ENCODE measurements around the gene POLRMT. TPM values are rescaled to one million over a fixed set of nuclear protein-coding genes. Genes with fewer than 3 reads are reported as not detected.

POLRMT gene
- total RNA-seq, 2 donors from 2014 or later: 55.0 to 104 TPM

DNA sequence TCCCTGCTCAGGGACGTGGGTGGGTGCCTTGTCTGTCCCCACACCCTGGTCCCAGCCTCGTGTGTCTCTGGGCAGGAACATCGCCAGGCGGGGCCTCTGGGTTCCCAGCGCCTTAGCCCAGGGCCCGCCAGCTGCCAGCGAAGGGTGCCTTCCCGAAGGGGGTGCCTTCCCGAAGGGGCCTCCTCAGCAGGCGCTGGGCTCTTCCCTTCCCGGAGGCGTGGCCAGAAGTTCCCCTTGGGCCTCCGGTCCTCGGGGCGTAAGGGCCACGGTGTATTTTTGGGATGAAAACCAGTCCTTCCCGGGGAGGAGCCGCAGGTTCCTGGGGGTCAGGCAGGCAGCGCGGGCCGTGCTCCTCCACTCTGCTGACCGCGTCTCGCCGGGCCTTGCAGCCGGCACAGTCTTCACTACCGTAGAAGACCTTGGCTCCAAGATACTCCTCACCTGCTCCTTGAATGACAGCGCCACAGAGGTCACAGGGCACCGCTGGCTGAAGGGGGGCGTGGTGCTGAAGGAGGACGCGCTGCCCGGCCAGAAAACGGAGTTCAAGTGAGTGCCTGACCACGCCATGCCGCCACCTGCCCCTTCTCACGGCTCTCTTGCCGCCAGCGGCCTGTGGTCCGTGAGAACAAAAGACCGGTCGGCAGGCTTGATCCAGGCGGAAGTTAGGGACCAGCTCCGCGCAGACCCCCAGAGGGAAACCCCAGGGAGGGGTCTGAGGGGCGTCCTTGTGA, 54.1 kb downstream of the POLRMT start:
- Mint-ChIP-seq H3K27ac (no peak overlapping the region), H3K27me3 (no peaks in the 10 kb centered on the region), H3K4me3 (no peak overlapping the region), H3K9me3 (no peaks in the 10 kb centered on the region), H3K36me3 (no peaks in the 10 kb centered on the region), H3K4me1 (ENCODE audit: low read depth in 2 of 2) (peaks cover 12 to 17% of the 10 kb centered on the region in 2 donors)
- DNase-seq (ENCODE audit: low spot score): no peak
- no peak for ATAC-seq

DNA sequence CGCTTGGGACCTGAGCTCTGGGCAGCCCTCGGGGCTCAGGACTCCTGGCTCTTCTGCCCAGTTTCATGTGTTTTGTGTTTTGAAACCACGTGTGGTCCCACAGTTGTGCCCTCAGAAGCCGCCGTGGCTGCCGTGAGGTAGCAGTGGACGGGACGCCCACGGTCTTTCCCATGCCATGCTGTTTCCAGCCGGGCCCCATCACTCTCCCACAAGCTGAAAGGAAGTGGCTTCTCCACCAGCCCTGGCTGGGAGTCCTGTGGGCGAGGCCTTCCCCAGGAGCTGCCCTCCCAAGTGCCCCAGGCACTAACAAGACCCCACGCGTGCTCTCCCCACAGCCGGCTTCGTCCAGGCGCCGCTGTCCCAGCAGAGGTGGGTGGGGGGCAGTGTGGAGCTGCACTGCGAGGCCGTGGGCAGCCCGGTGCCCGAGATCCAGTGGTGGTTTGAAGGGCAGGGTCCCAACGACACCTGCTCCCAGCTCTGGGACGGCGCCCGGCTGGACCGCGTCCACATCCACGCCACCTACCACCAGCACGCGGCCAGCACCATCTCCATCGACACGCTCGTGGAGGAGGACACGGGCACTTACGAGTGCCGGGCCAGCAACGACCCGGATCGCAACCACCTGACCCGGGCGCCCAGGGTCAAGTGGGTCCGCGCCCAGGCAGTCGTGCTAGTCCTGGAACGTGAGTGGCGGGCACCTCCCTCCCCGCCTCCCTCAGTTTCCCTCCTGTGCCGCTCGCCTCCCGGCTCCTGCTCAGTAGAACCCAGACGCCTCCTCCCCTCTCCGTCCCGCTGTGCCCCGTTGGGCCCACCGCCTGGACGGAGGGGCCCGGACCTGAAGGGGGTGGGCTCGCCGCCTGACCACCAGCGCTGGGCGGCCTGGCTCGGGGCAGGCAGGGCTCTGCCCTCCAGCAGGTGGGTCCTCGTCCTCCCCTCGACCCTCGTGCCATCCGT, 55.6 kb downstream of the POLRMT start:
- no peak overlapping the region for H3K4me3 Mint-ChIP-seq
- no peak overlapping the region for H3K27ac Mint-ChIP-seq
- ATAC-seq: no peak
- no peak for DNase-seq (ENCODE audit: low spot score)
- H3K9me3 Mint-ChIP-seq: no peaks in the 10 kb centered on the region
- H3K27me3 Mint-ChIP-seq: no peaks in the 10 kb centered on the region
- H3K36me3 Mint-ChIP-seq: no peaks in the 10 kb centered on the region
- H3K4me1 Mint-ChIP-seq (ENCODE audit: low read depth in 2 of 2): peaks cover 12 to 19% of the 10 kb centered on the region in 2 donors

DNA sequence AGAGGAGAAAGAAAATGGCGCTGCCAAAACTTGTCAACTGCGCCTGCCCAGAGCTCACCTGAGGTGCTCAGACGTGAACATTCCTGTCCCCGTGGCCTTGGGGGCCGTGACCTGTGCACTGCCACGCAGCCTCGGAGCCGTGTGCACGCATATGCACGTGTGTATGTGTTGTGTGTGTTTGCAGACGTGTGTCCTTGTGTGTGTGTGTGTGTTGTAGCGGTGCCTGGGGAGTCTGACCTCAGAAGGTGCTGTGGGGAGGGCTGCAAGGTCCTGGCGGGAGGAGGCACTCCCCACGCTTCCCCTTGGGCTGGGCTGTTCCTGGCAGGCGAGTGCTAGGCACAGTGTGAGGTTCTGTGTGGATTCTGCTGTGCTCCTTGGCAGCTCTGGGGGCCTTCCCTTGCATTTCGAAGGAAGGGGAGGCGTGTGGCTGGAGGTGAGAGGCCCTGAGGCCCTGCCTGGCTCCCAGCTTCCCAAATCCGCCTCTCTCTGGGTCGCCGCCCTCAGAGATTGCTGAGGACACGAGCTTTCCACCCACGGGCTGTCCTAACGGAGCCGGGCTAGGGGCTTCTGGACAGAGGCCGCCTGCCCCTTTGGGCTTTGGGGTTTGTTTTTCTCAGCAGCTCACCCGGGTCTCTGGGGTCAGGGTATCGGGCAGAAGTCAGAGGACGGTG, 56.4 kb downstream of the POLRMT start:
- Mint-ChIP-seq H3K4me1 (ENCODE audit: low read depth in 2 of 2) (peaks cover 16 to 22% of the 10 kb centered on the region in 2 donors), H3K27ac (no peak overlapping the region), H3K36me3 (no peaks in the 10 kb centered on the region), H3K4me3 (no peak overlapping the region), H3K27me3 (no peaks in the 10 kb centered on the region), H3K9me3 (no peaks in the 10 kb centered on the region)
- no peak for ATAC-seq
- DNase-seq (ENCODE audit: low spot score): no peak

DNA sequence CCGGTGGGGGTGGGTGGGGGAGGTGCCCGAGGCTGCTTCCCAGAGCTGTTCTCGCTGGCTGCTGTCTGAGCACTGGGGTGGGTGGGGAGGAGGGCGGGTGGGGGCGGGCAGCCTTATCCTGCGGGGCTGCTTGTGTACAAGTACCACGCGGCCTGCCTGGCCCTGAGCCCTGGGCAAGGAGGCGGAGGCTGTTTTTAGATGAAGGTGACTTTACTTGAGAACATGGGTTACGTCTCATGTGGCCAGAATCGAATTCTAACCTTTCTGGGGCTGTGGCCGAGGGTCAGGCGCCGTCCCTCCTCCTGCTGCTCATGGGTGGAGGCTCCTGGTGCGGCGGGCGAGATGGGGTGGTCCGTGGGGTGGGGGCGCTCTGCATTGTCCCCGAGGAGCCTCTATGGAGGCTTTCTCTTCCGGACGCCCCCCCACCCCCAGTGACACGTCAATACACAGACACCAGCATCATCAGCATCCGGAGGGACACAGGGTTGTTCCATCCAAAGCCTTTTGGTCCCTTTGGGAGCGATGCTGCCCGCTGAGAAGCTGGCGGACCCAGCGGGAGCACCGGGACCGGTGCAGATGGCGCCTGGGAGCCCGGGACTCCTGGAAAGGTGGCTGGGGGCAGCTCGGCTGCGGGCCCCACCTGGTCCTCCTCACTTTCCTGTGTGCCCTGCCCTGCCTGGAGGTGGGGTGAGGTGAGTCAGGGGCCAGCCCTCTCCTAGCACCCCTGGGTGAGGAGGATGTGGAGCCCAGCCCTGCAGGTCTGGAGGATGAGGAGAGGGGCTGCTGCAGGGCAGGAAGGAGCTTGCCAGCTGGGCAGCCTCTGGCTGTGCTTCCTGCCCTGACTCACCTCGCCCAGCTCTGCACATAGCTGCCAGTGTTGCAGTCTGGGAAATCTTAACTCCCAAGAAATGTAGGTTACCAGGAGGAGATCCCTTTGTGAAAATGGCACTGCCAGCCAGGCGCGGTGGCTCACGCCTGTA, 57.5 kb downstream of the POLRMT start:
- Mint-ChIP-seq H3K4me3 (no peak overlapping the region), H3K27ac (no peak overlapping the region), H3K27me3 (no peaks in the 10 kb centered on the region), H3K4me1 (ENCODE audit: low read depth in 2 of 2) (peaks cover 26 to 31% of the 10 kb centered on the region in 2 donors), H3K36me3 (no peaks in the 10 kb centered on the region), H3K9me3 (no peaks in the 10 kb centered on the region)
- DNase-seq (ENCODE audit: low spot score) (no peak), ATAC-seq (no peak)

DNA sequence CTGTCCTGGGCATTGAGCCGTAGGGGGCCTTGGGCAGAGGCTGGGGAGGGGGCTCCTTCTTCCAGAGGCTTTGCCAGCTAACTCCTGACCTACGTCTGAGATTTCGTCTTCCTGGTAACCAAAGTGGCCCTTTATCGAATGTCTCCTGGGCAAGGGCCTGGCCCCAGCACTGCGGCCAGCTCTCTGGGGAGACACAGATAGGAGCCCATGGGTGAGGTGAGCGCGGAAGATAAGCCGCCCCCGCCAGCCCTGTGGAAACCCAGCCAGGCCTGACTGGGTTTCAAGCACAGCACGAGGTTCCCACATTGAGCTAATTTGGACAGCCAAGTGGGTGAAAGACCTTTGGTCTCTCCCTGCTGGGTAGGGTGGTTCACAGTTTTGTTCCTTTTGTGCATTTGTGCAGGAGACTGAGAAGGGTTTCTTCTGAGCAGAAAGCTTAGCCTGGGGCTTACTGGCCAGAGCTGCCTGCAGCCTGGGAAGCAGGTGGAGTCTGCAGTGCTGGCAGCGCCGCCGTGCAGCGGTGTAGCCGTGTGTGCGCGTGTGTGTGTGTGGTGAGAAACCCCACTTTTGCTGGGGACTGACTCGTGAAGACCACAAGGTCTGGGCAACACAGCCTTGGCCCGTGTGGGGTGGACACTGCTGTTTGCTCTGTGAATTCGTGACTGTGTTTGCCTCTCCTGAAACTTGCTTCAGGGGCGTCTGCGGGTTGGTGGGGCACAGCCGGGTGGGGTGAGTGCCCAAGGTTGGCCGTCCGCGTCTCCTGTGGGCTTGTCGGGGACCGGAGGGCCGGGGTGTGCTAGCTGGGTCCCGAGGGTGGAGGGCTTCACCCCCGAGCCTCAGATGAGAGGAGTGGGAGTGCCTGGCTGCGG, 58.4 kb downstream of the POLRMT start:
- Mint-ChIP-seq H3K4me3 (peak overlapping the region; percentile 91), H3K4me1 (ENCODE audit: low read depth in 2 of 2) (peaks cover 28 to 32% of the 10 kb centered on the region in 2 donors), H3K27ac (no peak overlapping the region), H3K9me3 (no peaks in the 10 kb centered on the region), H3K36me3 (no peaks in the 10 kb centered on the region), H3K27me3 (no peaks in the 10 kb centered on the region)
- no peak for DNase-seq (ENCODE audit: low spot score)
- ATAC-seq: no peak

DNA sequence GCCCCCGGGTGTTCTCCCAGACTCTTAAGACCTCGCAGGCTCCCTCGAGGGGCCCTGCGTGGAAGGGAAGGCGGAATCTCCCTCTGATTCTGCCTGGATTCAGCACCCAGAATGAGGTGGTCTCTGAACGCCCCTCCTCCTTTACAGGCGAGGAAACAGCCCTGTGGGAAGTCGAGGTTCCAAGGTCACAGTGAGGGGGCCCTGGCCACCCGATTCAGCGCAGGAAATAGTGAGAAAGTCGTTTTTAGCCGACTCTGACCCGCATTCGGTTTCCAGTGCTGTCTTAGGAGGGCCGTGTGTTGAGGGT, 59.9 kb downstream of the POLRMT start:
- H3K4me1 Mint-ChIP-seq (ENCODE audit: low read depth in 2 of 2): peaks cover 28 to 32% of the 10 kb centered on the region in 2 donors
- H3K4me3 Mint-ChIP-seq: peak overlapping the region; percentile 91
- peak overlapping the region; percentile 60 to 66 for H3K27ac Mint-ChIP-seq
- ATAC-seq (no peak), DNase-seq (ENCODE audit: low spot score) (no peak)
- no peaks in the 10 kb centered on the region for H3K36me3 Mint-ChIP-seq
- no peaks in the 10 kb centered on the region for H3K9me3 Mint-ChIP-seq
- H3K27me3 Mint-ChIP-seq: no peaks in the 10 kb centered on the region

DNA sequence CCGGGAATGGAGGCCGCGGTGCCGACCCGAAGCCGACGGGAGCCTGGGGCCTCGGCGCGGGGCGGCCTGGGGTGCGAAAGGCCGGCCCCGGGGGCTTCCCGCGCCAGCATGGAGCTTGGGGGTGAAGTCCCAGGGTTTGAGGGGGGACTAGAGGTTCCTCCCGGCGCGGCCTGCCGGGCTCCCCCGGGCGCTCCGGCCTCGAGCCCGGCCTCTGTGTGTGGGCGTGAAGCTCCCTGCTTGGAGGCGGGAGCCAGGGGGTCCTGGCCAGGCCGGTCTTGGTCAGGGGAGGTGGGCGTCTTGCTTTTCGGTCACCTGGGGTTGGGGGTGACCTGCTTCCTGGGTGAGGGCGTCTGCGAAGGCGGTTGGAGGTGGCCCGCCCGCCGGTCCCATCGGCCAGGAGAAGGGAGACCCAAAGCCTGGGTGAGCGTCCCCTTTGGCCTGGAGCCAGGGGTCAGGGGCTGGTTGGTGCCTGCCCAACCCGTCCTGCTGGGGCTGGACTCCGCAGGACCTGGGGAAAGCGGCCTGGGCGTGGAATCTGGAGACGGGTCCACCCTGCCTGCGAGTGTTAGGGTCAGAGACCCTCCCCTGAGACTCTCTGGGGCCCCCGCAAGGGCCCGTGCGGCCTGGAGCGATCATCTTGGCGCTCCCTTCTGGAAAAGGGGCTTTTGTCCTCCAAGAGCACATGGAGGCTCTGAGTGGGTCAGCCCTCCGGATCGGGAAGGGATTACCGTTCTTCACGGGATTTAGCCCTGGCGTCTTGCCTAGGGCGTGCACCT, 60.4 kb downstream of the POLRMT start:
- DNase-seq (ENCODE audit: low spot score) (no peak), ATAC-seq (peak; percentile 50 to 63)
- no peaks in the 10 kb centered on the region for H3K27me3 Mint-ChIP-seq
- peak overlapping the region; percentile 60 to 91 for H3K27ac Mint-ChIP-seq
- no peaks in the 10 kb centered on the region for H3K36me3 Mint-ChIP-seq
- H3K9me3 Mint-ChIP-seq: no peaks in the 10 kb centered on the region
- peak overlapping the region; percentile 91 for H3K4me3 Mint-ChIP-seq
- H3K4me1 Mint-ChIP-seq (ENCODE audit: low read depth in 2 of 2): peaks cover 28 to 32% of the 10 kb centered on the region in 2 donors

DNA sequence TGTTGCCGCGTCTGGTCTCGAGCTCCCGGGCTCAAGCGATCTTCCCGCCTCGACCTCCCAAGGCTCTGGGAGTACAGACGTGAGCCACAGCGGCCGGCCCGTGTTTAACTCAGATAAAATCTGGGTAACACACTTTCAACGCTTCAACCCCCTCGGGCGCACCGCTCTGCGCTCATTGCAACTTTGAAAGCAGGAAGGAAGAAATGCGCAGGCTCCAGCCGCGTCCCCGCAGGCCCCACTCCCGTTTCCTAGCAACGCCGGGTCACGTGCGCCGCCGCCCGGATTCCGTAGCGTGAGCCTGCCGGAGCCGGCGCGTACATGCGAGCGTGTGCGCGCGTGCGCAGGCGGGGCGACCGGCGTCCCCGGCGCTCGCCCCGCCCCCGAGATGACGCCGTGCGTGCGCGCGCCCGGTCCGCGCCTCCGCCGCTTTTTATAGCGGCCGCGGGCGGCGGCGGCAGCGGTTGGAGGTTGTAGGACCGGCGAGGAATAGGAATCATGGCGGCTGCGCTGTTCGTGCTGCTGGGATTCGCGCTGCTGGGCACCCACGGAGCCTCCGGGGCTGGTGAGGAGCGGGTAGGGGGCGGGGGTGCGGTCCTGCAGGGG, 61.1 kb downstream of the POLRMT start, which contains the start of gene BSG:
TSS of gene BSG (plus strand) at position 457 of the 603 bp plus-strand sequence. CDS start at position 496, 39 bp downstream.
- Mint-ChIP-seq H3K4me3 (peak within 1 kb of the TSS; percentile 91), H3K27me3 (no peaks in the 10 kb centered on the region), H3K9me3 (no peaks in the 10 kb centered on the region), H3K27ac (peak within 1 kb of the TSS; percentile 81 to 91), H3K4me1 (ENCODE audit: low read depth in 2 of 2) (peaks cover 28 to 32% of the 10 kb centered on the region in 2 donors), H3K36me3 (no peaks in the 10 kb centered on the region)
- DNase-seq (ENCODE audit: low spot score): peak; percentile 100
- peak; percentile 91 to 94 for ATAC-seq

DNA sequence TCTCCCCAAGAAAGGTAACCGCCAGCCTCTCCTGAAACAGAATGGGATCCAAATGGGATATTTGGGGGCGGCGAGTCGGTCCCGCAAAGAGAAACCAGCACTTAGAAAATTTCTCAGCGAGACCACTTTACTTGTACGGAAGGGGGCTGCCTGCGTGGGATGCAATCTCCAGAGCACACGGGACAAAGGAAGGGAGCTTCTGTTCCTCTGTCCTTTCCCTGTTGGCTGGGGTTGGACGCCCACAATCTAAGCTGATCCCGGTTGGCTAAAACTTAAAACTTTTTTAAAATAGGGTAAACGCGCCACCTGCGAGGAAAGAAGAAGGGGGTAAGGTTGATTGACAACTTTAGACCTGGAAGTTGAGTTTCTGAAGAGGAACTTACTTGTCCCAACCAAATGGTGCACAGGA, 61.8 kb downstream of the POLRMT start:
- Mint-ChIP-seq H3K4me1 (ENCODE audit: low read depth in 2 of 2) (peaks cover 24 to 28% of the 10 kb centered on the region in 2 donors), H3K36me3 (no peaks in the 10 kb centered on the region), H3K27me3 (no peaks in the 10 kb centered on the region), H3K27ac (peak overlapping the region; percentile 81 to 91), H3K4me3 (peak overlapping the region; percentile 91), H3K9me3 (no peaks in the 10 kb centered on the region)
- ATAC-seq: no peak
- no peak for DNase-seq (ENCODE audit: low spot score)

DNA sequence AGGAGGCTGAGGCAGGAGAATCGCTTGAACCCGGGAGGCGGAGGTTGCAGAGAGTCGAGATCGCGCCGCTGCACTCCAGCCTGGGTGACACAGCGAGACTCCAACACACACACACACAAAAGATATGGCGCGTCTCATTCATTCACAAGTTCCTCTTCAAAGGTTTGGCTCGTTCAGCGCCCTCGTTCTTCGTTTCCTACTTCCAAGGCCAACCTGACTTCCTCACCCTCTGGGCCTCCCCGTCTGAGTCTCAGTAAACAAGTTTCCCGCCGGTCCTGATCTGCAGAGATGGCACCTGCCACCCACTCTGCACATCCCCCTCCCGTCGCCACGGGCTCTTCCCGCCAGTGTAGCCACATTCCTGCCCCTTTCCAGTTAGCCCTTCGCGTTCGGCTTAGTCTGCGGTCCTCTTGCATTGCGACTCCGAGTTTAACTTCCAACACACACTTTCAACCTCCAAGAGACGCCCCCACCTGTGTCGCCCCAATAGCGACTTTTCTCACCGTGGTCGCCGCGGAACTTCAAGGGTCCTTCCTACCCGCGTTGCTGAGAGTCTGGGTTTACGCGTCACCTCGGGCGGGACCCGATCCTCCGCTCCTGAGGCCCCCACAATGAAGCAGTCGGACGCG, 62.3 kb downstream of the POLRMT start:
- H3K4me3 Mint-ChIP-seq: peak overlapping the region; percentile 91
- peak overlapping the region; percentile 81 to 91 for H3K27ac Mint-ChIP-seq
- ATAC-seq (peak in 1 of 2 donors; percentile 3), DNase-seq (ENCODE audit: low spot score) (no peak)
- H3K27me3 Mint-ChIP-seq: no peaks in the 10 kb centered on the region
- no peaks in the 10 kb centered on the region for H3K9me3 Mint-ChIP-seq
- H3K36me3 Mint-ChIP-seq: no peaks in the 10 kb centered on the region
- peaks cover 23 to 26% of the 10 kb centered on the region in 2 donors for H3K4me1 Mint-ChIP-seq (ENCODE audit: low read depth in 2 of 2)

DNA sequence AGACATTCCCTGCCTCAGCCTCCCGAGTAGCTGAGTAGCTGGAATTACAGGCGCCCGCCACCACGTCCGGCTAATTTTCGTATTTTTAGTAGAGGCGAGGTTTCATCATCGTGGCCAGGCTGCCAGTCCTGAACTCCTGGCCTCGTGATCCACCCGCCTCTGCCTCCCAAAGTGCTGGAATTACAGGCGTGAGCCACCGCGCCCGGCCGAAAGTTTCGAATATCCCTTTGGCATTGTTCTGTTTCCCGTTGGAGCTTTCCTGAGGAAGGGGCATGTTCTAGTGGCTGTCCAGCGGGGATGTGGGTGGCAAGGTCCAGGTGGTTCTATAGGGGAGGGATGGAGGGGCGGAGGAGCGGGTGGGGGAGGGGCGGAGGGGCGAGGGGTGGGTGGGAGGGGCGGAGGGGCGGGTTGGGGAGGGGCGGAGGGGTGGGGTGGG, 63.1 kb downstream of the POLRMT start:
- H3K4me3 Mint-ChIP-seq: peak overlapping the region; percentile 71
- H3K27ac Mint-ChIP-seq: peak overlapping the region; percentile 47 to 67
- ATAC-seq (no peak), DNase-seq (ENCODE audit: low spot score) (no peak)
- H3K36me3 Mint-ChIP-seq: no peaks in the 10 kb centered on the region
- H3K27me3 Mint-ChIP-seq: no peaks in the 10 kb centered on the region
- peaks cover 23 to 26% of the 10 kb centered on the region in 2 donors for H3K4me1 Mint-ChIP-seq (ENCODE audit: low read depth in 2 of 2)
- H3K9me3 Mint-ChIP-seq: no peaks in the 10 kb centered on the region
